Epithelial cell of proximal tubule (primary cell): ENCODE measurements around the gene ATP2B3. TPM values are rescaled to one million over a fixed set of nuclear protein-coding genes. Genes with fewer than 3 reads are reported as not detected.

Experiments used
- DNase-seq: peaks from one replicate; pipeline ENCODE4 v3.0.0-alpha.2; 2011; ENCODE audit warnings: low read depth
- H3K4me3 ChIP-seq: 2 replicates; pipeline ENCODE4 v1.5.1; 2011; ENCODE audit warnings: low read depth, mild to moderate bottlenecking, low read length
- total RNA-seq: library from RNA; depleted of rRNA; stranded (reverse); fragments of >200 nt; gene quantifications from 2 replicates; pipeline ENCODE4 v1.2.3, GENCODE V29; 2015
- TF ChIP-seq, protein P1 (sequence below): conservative IDR thresholded peaks from 2 replicates; pipeline ENCODE4 v1.5.1; 2012; ENCODE audit warnings: low read depth, mild to moderate bottlenecking, low read length

ATP2B3 gene
- total RNA-seq, 1 donor from 2014 or later, result not detected

DNA sequence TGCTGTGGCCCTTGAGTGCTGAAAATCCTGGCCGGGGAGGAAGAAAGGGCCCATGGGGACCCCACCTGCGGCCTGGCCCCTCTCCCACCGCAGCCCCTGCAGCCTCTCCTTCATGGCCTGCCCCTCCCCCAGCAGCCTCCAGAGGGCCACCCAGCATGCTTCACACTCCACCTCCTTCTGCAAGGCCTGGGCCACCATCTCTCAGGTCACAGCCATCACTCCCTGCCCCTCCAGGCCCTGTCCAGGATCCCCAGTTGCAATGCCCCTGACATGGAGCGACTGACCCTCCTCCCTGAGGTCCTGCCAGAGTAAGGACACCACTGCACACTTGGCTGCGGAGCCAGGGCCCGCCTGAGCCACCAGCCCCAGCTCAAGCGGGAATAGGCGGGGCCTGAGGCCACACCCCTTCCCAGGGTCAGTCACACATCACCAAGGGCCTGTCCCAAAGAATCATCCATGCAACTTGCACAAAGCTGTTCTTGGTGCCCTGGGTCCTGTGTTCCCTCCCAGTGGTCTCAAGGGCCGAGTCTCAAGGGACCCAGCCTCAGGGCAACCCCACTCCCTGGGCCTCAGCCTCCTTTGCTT lies 48.6 kb downstream of the ATP2B3 start:
- TF ChIP-seq, protein P1, sequence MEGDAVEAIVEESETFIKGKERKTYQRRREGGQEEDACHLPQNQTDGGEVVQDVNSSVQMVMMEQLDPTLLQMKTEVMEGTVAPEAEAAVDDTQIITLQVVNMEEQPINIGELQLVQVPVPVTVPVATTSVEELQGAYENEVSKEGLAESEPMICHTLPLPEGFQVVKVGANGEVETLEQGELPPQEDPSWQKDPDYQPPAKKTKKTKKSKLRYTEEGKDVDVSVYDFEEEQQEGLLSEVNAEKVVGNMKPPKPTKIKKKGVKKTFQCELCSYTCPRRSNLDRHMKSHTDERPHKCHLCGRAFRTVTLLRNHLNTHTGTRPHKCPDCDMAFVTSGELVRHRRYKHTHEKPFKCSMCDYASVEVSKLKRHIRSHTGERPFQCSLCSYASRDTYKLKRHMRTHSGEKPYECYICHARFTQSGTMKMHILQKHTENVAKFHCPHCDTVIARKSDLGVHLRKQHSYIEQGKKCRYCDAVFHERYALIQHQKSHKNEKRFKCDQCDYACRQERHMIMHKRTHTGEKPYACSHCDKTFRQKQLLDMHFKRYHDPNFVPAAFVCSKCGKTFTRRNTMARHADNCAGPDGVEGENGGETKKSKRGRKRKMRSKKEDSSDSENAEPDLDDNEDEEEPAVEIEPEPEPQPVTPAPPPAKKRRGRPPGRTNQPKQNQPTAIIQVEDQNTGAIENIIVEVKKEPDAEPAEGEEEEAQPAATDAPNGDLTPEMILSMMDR, result no peak
- H3K4me3 ChIP-seq, result no peak overlapping the region
- DNase-seq, result no peak

DNA sequence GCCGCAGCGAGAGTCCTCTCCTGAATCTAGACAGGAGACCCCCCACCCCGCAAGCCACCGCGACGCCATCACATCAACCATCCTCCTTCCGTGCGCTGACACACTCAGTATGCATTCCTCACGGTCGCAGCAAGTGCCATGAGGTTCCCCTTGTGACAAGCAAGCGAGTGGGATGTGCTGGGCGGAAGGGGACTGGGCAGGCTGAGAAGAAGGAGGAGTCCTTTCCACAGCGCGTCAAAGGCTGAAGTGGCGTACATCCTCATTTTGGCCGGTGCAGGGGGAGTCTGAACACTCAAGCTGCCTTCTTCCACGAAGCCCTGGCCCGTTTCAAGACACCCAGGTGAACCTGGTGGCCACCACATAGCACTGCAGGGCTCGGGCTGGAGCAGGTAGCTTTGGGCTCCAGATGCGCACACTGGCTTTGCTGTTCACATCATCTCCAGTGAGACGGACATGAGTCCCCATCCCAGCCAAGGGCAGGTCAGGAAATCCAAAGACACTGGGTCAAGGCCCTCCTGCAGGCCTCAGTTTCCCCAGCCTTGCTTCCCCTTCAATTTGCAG lies 51.1 kb downstream of the ATP2B3 start:
- TF ChIP-seq, protein P1, result no peak
- DNase-seq, result no peak
- no peak overlapping the region for H3K4me3 ChIP-seq

DNA sequence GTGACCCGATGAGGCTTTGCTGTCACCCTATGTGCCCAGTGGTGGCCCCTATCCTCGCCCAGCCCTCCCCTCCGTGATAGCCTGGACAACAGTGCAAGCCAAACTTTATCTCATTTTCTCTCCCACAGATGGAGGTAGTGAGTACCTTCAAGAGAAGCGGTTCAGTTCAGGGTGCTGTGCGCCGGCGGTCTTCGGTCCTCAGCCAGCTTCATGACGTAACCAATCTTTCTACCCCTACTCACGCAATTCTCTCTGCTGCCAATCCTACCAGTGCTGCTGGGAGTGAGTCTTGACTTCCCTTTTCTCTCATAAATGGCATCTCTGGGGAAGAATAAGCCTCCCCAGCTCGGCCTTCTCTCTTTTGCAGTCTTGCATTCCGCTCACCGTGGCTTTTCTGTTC lies 52.0 kb downstream of the ATP2B3 start:
- no peak for DNase-seq
- TF ChIP-seq, protein P1, result no peak
- H3K4me3 ChIP-seq, result no peak overlapping the region

DNA sequence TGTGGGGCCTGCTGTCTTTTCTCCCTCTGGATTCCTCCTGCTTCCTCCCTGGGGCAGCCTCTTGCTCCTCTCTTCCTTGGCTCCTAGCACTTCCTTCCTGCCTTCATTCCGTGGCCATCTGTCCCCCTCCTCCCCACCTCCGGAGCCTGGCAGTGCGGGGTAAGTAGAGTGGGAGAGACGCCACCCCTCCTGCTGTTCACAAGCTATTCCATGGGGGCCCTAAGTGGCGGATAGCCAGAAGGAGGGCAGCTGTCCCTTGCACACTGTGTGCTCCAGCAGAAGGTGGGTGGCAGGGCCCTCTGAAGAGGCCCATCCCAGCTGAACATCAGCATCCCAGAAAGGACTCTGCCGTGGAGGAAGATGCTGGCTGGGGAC lies 54.1 kb downstream of the ATP2B3 start:
- TF ChIP-seq, protein P1, result no peak
- H3K4me3 ChIP-seq, result no peak overlapping the region
- DNase-seq, result no peak

DNA sequence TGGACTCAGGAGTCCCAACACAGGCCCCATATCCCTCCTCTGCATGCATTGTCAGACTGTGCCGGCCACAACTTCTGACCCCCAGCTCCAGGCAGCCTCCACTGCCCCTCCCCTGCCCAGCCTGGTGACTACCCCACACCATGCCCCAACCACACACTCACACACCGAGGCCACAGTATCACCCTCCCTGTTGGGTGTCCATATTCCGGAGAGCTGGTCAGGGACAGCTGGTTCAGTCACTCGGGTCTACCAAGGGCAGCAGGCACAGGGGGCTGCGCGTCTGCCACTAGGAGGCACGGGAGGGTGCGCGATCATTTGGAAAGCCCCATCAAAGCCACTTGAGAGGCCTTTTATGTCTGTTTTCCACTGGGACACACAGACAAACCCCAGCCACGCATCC lies 55.2 kb downstream of the ATP2B3 start:
- DNase-seq, result no peak
- TF ChIP-seq, protein P1, result no peak
- H3K4me3 ChIP-seq, result no peak overlapping the region

- H3K4me3 ChIP-seq, result no peak overlapping the region
- TF ChIP-seq, protein P1, result no peak
- DNase-seq, result no peak
Observed at GRCh38 chrX:153573984-153574383, 56.5 kb downstream of the ATP2B3 start.

DNA sequence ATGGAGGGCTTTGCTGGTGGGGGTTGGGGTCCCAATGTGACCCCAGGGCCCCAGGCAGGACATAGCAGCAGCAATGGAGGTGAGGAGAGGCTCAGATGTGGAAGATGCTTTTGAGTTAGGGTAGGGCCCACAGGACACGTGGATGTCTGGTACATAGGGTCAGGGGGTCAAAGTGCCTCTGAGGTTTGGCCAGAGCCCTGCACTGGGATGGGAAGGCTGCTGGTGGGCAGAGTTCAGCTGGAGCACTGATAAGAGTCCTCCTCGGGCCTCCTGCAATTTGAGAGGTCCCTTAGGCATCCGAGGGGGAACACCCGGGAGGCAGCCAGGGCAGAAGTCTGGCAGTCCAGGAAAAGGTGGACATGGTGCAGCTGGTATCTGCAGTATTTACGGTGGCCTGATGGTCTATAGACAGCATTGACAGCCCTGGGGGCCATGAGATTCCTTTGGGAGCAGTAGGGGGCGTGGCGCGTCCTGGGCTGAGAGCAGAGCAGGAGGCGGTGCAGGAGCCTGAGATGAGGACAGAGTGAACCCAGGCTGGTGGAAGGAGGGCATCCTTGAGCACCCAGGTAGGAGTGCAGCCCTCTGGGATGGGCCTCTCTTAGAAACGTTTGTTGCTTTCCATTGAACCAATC lies 58.9 kb downstream of the ATP2B3 start:
- no peak overlapping the region for H3K4me3 ChIP-seq
- TF ChIP-seq, protein P1, result no peak
- DNase-seq, result no peak
